ENCODE measurements around the gene FMNL2. TPM values are rescaled to one million over a fixed set of nuclear protein-coding genes. Genes with fewer than 3 reads are reported as not detected.

Gene FMNL2
- total and polyA plus RNA-seq, 4 donors: 1.5 to 9.3 (median 5.1) TPM

DNA sequence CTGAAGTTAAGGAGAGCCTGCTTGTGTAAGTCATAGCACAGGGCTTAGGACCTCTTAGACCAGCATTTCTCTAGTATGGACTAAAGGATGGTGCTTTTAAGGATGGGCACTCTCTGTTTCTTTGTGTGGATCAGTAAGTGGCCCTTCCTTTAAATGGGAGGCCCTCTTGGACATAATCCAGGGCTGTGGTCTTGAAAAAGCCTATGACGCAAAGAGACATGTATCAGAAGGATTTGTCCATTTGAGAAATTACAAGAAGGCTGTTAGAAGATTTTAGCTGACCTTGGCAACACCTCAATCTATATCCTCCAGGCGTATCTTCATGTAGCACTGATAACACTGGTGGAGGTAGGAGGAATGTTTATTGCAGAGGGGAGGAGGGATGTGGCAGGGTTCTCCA lies 303.1 kb downstream of the FMNL2 start:
- no peaks in the 10 kb centered on the region for H3K9me3 ChIP-seq (ENCODE audit: control insufficient read depth in 4 of 4, low read length in 3 of 4)
- no peaks in the 10 kb centered on the region for H3K27me3 ChIP-seq (ENCODE audit: control insufficient read depth in 4 of 4, insufficient read depth in 4 of 4, low read length in 3 of 4)
- 86% methylated on average over 2 of the region's 2 CpGs for WGBS
- H3K36me3 ChIP-seq (ENCODE audit: control insufficient read depth in 4 of 4, insufficient read depth in 3 of 4, low read depth in 1 of 4, low read length in 3 of 4): peaks cover 0 to 8% (median 0%) of the 10 kb centered on the region in 4 donors
- no peak for TF ChIP-seq ATF3 (IDR thresholded peaks at IDR 0.05)
- TF ChIP-seq RXRA (IDR thresholded peaks at IDR 0.05): no peak
- no peak for TF ChIP-seq FOXA1 (IDR thresholded peaks at IDR 0.05)
- no peak for TF ChIP-seq HNF4A (conservative IDR thresholded peaks at IDR 0.05)
- TF ChIP-seq, protein P1, sequence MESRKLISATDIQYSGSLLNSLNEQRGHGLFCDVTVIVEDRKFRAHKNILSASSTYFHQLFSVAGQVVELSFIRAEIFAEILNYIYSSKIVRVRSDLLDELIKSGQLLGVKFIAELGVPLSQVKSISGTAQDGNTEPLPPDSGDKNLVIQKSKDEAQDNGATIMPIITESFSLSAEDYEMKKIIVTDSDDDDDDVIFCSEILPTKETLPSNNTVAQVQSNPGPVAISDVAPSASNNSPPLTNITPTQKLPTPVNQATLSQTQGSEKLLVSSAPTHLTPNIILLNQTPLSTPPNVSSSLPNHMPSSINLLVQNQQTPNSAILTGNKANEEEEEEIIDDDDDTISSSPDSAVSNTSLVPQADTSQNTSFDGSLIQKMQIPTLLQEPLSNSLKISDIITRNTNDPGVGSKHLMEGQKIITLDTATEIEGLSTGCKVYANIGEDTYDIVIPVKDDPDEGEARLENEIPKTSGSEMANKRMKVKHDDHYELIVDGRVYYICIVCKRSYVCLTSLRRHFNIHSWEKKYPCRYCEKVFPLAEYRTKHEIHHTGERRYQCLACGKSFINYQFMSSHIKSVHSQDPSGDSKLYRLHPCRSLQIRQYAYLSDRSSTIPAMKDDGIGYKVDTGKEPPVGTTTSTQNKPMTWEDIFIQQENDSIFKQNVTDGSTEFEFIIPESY (IDR thresholded peaks at IDR 0.05): no peak
- no peak for TF ChIP-seq FOXA2 (IDR thresholded peaks at IDR 0.05)
- TF ChIP-seq, protein P2, sequence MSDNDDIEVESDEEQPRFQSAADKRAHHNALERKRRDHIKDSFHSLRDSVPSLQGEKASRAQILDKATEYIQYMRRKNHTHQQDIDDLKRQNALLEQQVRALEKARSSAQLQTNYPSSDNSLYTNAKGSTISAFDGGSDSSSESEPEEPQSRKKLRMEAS (IDR thresholded peaks at IDR 0.05): no peak
- TF ChIP-seq GABPA (IDR thresholded peaks at IDR 0.05 in 1 of 2, conservative IDR thresholded peaks at IDR 0.05 in 1 of 2): no peak
- TF ChIP-seq JUND (IDR thresholded peaks at IDR 0.05): no peak
- no peak for TF ChIP-seq EGR1 (IDR thresholded peaks at IDR 0.05; ENCODE audit: low read depth in 2 of 2)
- no peak for TF ChIP-seq TAF1 (conservative IDR thresholded peaks at IDR 0.05)
- TF ChIP-seq SP1 (IDR thresholded peaks at IDR 0.05): no peak
- no peak for TF ChIP-seq RAD21 (IDR thresholded peaks at IDR 0.05)
- TF ChIP-seq REST (IDR thresholded peaks at IDR 0.05): no peak
- H3K9ac ChIP-seq (ENCODE audit: low read depth in 1 of 2, low read length in 2 of 2): no peak overlapping the region
- no peak overlapping the region for H3K4me3 ChIP-seq (ENCODE audit: low read depth in 1 of 3, low read length in 3 of 3)
- H3K27ac ChIP-seq (ENCODE audit: low read depth in 1 of 2, low read length in 2 of 2): no peak overlapping the region
- no peak for DNase-seq (ENCODE audit: low spot score)
- no peaks in the 10 kb centered on the region for H3K4me1 ChIP-seq (ENCODE audit: control insufficient read depth in 4 of 4, insufficient read depth in 4 of 4, low read length in 3 of 4)

- Histone ChIP-seq H3K27ac (ENCODE audit: low read depth in 1 of 2, low read length in 2 of 2) (no peak overlapping the region), H3K27me3 (ENCODE audit: control insufficient read depth in 4 of 4, insufficient read depth in 4 of 4, low read length in 3 of 4) (no peaks in the 10 kb centered on the region), H3K4me3 (ENCODE audit: low read depth in 1 of 3, low read length in 3 of 3) (no peak overlapping the region), H3K36me3 (ENCODE audit: control insufficient read depth in 4 of 4, insufficient read depth in 3 of 4, low read depth in 1 of 4, low read length in 3 of 4) (peaks cover 0 to 8% (median 0%) of the 10 kb centered on the region in 4 donors), H3K4me1 (ENCODE audit: control insufficient read depth in 4 of 4, insufficient read depth in 4 of 4, low read length in 3 of 4) (no peaks in the 10 kb centered on the region), H3K9me3 (ENCODE audit: control insufficient read depth in 4 of 4, low read length in 3 of 4) (no peaks in the 10 kb centered on the region), H3K9ac (ENCODE audit: low read depth in 1 of 2, low read length in 2 of 2) (no peak overlapping the region)
- TF ChIP-seq GABPA (IDR thresholded peaks at IDR 0.05 in 1 of 2, conservative IDR thresholded peaks at IDR 0.05 in 1 of 2): no peak
- TF ChIP-seq FOXA2 (IDR thresholded peaks at IDR 0.05): no peak
- TF ChIP-seq, protein P2 (IDR thresholded peaks at IDR 0.05): no peak
- TF ChIP-seq FOXA1 (IDR thresholded peaks at IDR 0.05): no peak
- no peak for TF ChIP-seq SP1 (IDR thresholded peaks at IDR 0.05)
- TF ChIP-seq TAF1 (conservative IDR thresholded peaks at IDR 0.05): no peak
- TF ChIP-seq RAD21 (IDR thresholded peaks at IDR 0.05): no peak
- DNase-seq (ENCODE audit: low spot score): no peak
- WGBS: 75% methylated on average over 8 of the region's 8 CpGs
Observed at GRCh38 chr2:152638590-152638989, 303.6 kb downstream of the FMNL2 start.
